Astrocyte (in vitro differentiated cells and primary cell): Measurements from ENCODE around the gene PARP2.
"Not testable (repeated sequence)": the region's sequence is repeated elsewhere in the genome, so short reads cannot be mapped to it uniquely, and the experiment has no call there.

ENCODE experiments used
- EZH2 ChIP-seq: IDR thresholded peaks from 2 replicates; pipeline ENCODE4 v1.6.1; 2012; ENCODE audit warnings: mild to moderate bottlenecking, low read length, inconsistent platforms; ENCODE audit not compliant: insufficient read depth
- TF ChIP-seq, protein P1 (sequence below): IDR thresholded peaks from 2 replicates; pipeline ENCODE4 v1.5.1; 2011; ENCODE audit warnings: low read depth, mild to moderate bottlenecking, inconsistent platforms, low read length, moderate library complexity; ENCODE audit not compliant: insufficient read depth

DNA sequence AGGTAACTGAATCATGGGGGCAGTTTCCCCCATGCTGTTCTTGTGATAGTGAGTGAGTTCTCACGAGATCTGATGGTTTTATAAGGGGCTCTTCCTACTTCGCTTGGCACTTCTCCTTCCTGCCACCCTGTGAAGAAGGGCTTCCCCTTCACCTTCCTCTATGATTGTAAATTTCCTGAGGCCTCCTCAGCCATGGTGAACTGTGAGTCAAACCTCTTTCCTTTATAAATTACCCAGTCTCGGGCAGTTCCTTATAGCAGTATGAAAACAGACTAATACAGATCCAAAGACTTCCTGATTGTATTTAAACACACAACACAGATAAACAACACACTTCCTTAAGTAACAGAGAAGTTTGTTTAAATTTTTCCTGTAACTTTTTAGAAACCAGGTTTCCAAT, 15.0 kb downstream of the PARP2 start:
- TF ChIP-seq, protein P1, sequence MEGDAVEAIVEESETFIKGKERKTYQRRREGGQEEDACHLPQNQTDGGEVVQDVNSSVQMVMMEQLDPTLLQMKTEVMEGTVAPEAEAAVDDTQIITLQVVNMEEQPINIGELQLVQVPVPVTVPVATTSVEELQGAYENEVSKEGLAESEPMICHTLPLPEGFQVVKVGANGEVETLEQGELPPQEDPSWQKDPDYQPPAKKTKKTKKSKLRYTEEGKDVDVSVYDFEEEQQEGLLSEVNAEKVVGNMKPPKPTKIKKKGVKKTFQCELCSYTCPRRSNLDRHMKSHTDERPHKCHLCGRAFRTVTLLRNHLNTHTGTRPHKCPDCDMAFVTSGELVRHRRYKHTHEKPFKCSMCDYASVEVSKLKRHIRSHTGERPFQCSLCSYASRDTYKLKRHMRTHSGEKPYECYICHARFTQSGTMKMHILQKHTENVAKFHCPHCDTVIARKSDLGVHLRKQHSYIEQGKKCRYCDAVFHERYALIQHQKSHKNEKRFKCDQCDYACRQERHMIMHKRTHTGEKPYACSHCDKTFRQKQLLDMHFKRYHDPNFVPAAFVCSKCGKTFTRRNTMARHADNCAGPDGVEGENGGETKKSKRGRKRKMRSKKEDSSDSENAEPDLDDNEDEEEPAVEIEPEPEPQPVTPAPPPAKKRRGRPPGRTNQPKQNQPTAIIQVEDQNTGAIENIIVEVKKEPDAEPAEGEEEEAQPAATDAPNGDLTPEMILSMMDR: not testable (repeated sequence)
- not testable (repeated sequence) for TF ChIP-seq EZH2
